NT2/D1 (cell line): ENCODE results near the gene HOMEZ.

ENCODE experiments used
- SUZ12 ChIP-seq: IDR thresholded peaks from 2 replicates; pipeline ENCODE4 v1.6.1; 2011; ENCODE audit not compliant: insufficient read length, insufficient read depth; ENCODE audit errors: extremely low read depth
- YY1 ChIP-seq: IDR thresholded peaks from 2 replicates; pipeline ENCODE4 v1.6.1; 2011; ENCODE audit not compliant: insufficient read length, insufficient read depth
- ZNF274 ChIP-seq: IDR thresholded peaks from 2 replicates; pipeline ENCODE4 v1.6.1; 2011; ENCODE audit warnings: mild to moderate bottlenecking, low read depth, low read length

DNA sequence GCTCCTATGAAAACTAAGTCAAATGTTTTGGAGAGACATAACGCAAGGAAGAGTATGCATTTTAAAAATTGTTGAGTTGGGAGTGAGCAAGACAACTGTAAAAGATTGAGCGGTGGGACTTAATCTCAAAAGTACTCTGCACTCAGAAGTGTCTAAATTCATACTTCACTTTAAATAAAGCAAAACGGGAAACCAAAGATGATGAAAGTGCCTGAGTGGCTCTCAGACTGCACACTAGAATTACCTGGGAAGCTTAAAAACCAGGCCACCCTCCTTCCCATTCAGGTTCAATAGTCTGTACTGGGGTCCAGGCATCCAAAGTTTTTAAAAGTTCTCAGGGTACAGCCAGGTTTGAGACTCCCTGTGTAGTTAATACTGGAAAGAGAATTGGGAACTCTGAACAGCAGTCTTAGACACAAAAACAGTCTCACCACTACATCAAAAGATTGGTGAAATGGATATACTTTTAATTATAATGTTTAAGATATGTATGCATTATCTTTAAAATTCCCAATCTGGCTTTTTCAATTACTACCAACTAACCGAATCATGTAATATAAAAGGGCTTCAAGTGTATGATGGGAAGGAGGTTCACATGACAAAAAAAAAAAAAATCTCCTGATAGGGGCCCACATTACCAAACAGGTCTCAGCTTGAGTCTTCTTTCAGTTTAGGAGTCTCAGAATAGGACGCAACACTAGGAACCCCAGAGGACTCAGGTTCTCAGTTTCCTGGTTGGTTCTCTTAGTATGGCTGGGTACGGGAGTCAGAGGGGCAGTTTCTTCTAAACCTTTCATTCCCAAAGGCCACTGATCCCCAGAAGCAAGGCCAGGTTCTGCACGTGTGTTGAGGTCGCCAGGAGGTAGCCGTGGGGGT, 1.0 kb downstream of the HOMEZ start:
- TF ChIP-seq YY1 (no peak), ZNF274 (0 out of 2 replicates have a peak, but pooled peaks have one; percentile 20), SUZ12 (no peak)
